Activated CD8-positive, alpha-beta memory T cell treated with anti-CD3 and anti-CD28 coated beads, Interleukin-2, amount 50 U/mL, for 1 hour (primary cell): ENCODE data around the gene TIMM10B.
"Not testable (repeated sequence)": the region's sequence is repeated elsewhere in the genome, so short reads cannot be mapped to it uniquely, and the experiment has no call there.

ENCODE experiments used
- DNase-seq: peaks from one replicate; pipeline ENCODE4 v3.0.0-alpha.2; 2020; ENCODE audit errors: extremely low read depth

Gene TIMM10B

DNA sequence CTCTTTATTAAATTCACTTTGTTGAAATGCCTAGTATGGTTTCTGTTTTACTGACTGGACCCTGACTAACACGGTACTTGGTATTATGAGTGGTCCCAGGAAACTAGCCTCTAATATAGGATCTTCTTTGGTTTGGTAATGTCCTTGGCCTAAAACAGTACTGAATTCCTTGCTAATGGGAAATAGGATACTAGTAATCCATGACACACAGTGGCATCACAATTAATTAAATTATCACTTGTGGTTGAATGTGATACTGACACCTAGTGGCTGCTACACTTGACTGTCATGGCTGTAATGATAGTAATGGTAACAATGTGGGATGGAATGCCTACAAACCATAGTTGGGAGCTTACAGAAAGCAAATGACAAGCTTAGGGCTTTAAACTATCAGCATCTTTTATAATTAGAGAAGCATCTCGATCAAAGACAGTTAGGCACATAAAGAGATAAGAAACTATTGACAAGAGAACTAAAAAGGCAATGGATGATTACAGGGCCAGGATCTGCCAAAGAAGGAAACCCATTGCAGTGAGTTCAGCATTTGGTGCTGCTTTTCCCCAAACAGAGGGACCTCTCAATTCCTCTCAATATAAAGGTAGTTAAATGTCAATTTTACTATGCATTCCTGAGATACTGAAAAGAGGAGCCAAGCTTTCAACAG lies 24.4 kb downstream of the TIMM10B start:
- DNase-seq = no peak

DNA sequence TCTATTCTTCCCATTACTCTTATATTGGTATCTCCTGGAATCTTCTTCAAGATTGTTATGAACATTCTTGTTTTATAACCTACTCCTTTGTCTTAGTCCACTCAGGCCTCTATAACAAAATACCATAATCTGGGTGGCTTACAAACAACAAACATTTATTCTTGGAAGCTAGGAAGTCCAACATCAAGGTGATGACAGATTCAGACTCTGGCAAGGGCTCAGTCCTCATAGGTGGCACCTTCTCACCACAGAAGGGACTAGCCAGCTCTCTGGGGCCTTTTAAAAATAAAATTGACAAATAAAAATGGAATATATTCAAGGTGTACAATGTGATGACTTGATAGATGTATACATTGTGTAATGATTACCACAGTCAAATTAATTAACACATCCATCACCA lies 35.6 kb downstream of the TIMM10B start:
- no peak for DNase-seq

DNA sequence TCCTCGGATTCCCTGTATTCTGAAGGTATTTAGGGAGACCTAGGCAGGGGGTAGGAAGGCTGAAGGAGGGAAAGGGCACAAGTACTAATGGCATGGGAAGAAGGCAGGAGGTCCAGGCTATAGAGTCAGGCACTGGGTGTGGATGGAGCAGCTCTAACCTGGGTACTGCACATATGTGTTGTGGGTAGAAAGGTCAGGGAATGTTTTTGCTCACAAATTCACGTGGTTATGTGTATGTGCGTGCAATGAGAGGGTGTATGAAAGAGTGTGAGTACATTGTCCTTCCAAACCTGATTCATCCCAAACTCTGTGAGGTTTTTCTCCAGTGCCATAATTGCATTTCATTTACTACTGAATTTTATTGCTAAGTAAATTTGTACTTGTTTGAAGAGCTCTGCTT lies 39.0 kb downstream of the TIMM10B start:
- no peak for DNase-seq

DNA sequence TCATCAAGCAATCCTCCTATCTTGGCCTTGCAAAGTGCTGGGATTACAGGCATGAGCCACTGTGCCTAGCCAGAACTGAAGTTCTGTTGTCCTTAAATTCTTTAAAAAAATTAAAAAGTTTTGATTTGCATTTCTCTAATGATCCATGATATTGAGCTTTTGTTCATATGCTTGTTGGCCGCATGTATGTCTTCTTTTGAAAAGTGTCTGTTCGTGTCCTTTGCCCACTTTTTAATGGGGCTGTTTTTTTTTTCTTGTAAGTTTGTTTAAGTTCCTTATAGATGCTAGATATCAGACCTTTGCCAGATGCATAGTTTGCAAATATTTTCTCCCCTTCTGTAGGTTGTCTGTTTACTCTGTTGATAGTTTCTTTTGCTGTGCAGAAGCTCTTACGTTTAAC lies 40.6 kb downstream of the TIMM10B start:
- not testable (repeated sequence) for DNase-seq

DNA sequence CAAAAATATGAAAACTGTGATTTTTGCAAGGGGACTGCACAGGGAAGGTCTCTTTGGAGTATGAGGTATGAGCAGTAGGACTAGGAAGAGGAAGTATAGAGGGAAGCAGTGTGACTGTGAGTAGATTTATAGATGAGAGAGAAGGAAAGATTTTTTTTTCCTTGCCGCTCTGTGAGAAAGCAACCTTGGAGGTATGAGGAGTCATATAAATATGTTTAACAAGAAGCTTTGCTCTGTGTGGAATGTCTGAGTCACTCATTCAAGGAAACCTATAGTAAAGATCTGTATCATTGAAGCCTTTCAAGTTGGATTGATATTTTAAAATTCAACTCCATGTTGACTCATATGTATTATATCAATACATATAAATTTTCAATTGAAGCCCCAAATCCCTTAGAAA lies 42.0 kb downstream of the TIMM10B start:
- DNase-seq = no peak

DNA sequence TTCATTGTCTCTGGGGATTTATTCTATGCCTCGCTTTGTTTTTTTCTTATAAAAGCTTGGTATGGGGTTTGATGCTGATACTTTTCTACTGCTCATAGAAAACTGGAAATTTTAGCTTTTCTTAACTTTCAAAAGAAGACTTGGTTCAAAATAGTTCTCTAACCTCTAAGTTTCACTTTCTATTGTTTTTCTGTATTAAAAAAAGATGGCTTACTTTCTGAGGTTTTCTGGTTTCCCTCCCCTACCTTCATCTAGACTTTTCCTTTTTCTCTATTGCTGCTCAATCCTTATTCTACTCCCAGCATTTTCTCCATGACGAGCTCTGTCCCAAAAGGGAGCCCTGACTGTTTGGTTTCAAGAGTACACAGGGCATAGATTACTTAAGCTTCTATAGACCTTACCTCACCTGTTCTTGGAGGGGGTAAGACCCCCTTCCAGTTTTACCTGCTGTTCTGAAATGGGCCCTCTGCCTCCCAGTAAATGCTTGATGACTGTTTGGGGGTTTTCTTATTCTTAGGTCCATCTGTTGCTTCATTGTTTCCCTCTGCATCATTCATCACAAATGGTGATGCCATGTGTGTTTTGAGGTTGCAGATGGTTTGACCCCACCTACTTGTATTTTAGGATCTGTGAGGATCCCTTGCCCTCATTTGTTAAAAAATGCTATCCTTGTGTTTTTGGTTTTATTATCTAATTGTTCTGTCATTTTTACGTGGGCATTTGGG lies 45.3 kb downstream of the TIMM10B start:
- DNase-seq = no peak

DNA sequence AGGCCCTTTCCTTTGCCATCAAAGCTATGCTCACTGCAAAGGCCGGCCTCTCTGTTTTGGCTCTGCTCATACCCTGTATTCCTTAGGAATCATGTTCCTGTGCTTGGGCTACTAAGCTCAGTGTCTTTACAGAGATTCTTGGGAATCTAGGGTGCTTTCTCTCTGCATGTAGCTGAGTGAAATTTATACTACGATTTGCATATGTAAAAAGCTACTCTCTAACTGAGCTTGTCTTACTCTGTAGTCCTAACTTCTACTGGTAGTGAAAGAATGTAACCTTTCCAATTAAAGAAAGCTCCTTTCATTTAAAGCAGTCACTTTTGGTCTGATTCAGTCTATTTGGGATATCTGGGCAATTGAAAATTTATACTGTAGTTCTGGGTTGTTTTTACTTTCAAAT lies 48.0 kb downstream of the TIMM10B start:
- no peak for DNase-seq

DNA sequence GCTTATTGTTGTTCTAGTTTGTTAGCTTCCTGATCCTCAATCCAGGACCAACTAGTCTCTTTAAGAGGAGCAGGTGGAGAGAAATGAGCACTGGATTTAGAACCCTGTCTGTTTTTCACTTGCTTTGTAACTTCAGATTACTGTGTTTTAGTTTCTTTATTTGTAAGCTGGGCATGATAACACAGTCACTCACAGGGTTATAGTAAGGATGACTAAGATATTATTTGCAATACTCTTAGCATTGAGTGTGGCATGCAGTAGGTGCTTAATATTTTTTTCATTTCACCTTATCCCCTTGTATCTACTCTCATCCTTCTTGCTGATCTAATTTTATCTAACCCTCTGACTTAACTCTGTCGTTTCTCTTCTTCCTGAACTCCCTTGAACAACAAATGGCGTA lies 49.5 kb downstream of the TIMM10B start:
- DNase-seq = no peak

DNA sequence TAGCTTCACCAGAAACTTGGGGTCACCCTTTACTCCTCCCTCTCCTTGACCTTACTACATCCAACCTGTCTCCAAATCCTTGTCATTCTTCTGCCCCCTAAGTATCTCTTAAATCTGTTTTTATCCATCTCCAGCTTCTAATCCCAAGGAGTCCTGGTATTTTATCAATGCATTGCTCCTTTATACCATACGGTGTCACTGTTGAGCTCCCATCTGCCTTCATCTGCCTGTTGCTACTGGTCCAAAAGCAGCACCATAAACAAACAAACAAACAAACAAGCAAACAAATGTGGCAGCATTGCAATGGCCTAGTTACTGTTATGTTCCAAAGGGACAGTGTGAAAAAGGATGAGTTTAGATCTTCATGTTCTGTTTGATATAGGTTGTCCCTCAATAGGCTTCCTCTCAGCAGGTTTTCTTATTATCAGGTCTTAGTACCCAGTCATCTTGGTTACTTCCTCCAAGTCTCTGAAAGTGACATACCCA lies 50.0 kb downstream of the TIMM10B start:
- no peak for DNase-seq
